GM12878 (cell line): ENCODE measurements around the gene KIF24. TPM values are rescaled to one million over a fixed set of nuclear protein-coding genes. Genes with fewer than 3 reads are reported as not detected.

ENCODE experiments used
- ATAC-seq: fragments of 200-7000 bp; cut with Tn5 transposase; 3 replicates; pipeline ENCODE4 v1.9.1; 2020; ENCODE audit warnings: mild to moderate bottlenecking, moderate library complexity
- BruUV-seq: library from RNA; stranded (reverse); fragments of 400-500 nt; replicated peaks from 2 replicates; lab custom pipeline; 2021; lab: Mats Ljungman, UMichigan
- CTCF ChIA-PET: fragments of 300-600 bp; sonication (Branson Sonifier 250); formaldehyde crosslinking; extraction: SDS; loops from one replicate; lab custom pipeline; 2021; ENCODE audit warnings: inconsistent platforms; lab: Yijun Ruan, JAX
- POLR2A ChIA-PET: fragments of 350-600 bp; formaldehyde crosslinking; extraction: SDS; loops from one replicate; lab custom pipeline; 2021; ENCODE audit warnings: inconsistent platforms; lab: Charles Lee
- RAD21 ChIA-PET: fragments of 300-600 bp; sonication (Branson Sonifier 250); formaldehyde crosslinking; loops from one replicate; lab custom pipeline; 2023; ENCODE audit warnings: antibody characterized with exemption; ENCODE audit not compliant: unreplicated experiment; lab: Charles Lee
- SMC1A ChIA-PET: fragments of 300-600 bp; sonication (Branson Sonifier 250); formaldehyde crosslinking; loops from one replicate; lab custom pipeline; 2023; ENCODE audit not compliant: unreplicated experiment, uncharacterized antibody; lab: Charles Lee
- DNase-seq: peaks from one replicate; pipeline ENCODE4 v3.0.0-alpha.2; 2011; ENCODE audit warnings: low read depth, low spot score
- FAIRE-seq: peaks from 3 replicates; lab custom pipeline; 2011; peaks lifted over from hg19 to GRCh38; lab: Jason Lieb, UNC
- H2AFZ ChIP-seq: 2 replicates; pipeline ENCODE4 v1.6.0; 2011; ENCODE audit warnings: low read depth, low read length, control low read depth; ENCODE audit not compliant: control insufficient read depth
- H3K27ac ChIP-seq: 2 replicates; pipeline ENCODE4 v1.5.1; 2011; ENCODE audit warnings: control low read depth; ENCODE audit not compliant: control insufficient read depth, insufficient read depth
- H3K27me3 ChIP-seq, 2 experiments: replicated peaks in 1 of 2; 2 replicates each; pipeline versions ENCODE4 v1.6.0 to v1.6.1; 2011; ENCODE audit warnings: low read length in 1 of 2; ENCODE audit not compliant: control insufficient read depth in 2 of 2, insufficient read depth in 2 of 2
- H3K36me3 ChIP-seq, 2 experiments: 2 replicates each; pipeline ENCODE4 v1.5.1; 2011; ENCODE audit warnings: low read length in 1 of 2; ENCODE audit not compliant: control insufficient read depth in 2 of 2, insufficient read depth in 2 of 2
- H3K4me1 ChIP-seq: 2 replicates; pipeline ENCODE4 v1.6.1; 2011; ENCODE audit warnings: mild to moderate bottlenecking, low read length, moderate library complexity, mixed read lengths; ENCODE audit not compliant: control insufficient read depth, insufficient read depth
- H3K4me2 ChIP-seq: 2 replicates; pipeline ENCODE4 v1.6.0; 2011; ENCODE audit warnings: control low read depth; ENCODE audit not compliant: control insufficient read depth, insufficient read depth
- H3K4me3 ChIP-seq: fragments of 200-600 bp; sonication (generic); 2 replicates; pipeline ENCODE4 v1.5.1; 2016
- H3K79me2 ChIP-seq: 2 replicates; pipeline ENCODE4 v1.6.0; 2011; ENCODE audit warnings: low read length; ENCODE audit not compliant: control insufficient read depth, insufficient read depth
- H3K9ac ChIP-seq: 2 replicates; pipeline ENCODE4 v1.8.0; 2011; ENCODE audit warnings: low read length, control low read depth, mixed read lengths; ENCODE audit not compliant: control insufficient read depth, insufficient read depth
- H3K9me3 ChIP-seq: replicated peaks from 3 replicates; pipeline ENCODE4 v1.5.1; 2011; ENCODE audit warnings: mild to moderate bottlenecking, low read length; ENCODE audit not compliant: control insufficient read depth, insufficient read depth
- H4K20me1 ChIP-seq: 2 replicates; pipeline ENCODE4 v1.6.0; 2011; ENCODE audit not compliant: control insufficient read depth, insufficient read depth
- CEBPB ChIP-seq, 2 experiments: fragments of 150-350 bp in 1 of 2; IDR thresholded peaks; 2 replicates each; pipeline ENCODE4 v1.6.1; 2012 to 2014; ENCODE audit warnings: low read depth in 2 of 2, low read length in 2 of 2, borderline replicate concordance in 1 of 2, inconsistent platforms in 1 of 2
- KDM1A ChIP-seq: fragments of 200-600 bp; sonication (generic); IDR thresholded peaks from 2 replicates; pipeline ENCODE4 v1.6.1; 2016; ENCODE audit warnings: borderline replicate concordance
- NKRF ChIP-seq: fragments of 450-650 bp; conservative IDR thresholded peaks from 2 replicates; pipeline ENCODE4 v1.6.1; 2017; ENCODE audit warnings: mild to moderate bottlenecking, moderate library complexity
- NR2C1 ChIP-seq: fragments of 450-650 bp; IDR thresholded peaks from 2 replicates; pipeline ENCODE4 v1.6.1; 2017; ENCODE audit warnings: antibody characterized with exemption, mild to moderate bottlenecking, moderate library complexity
- ZNF687 ChIP-seq: fragments of 450-650 bp; IDR thresholded peaks from 2 replicates; pipeline ENCODE4 v1.6.1; 2017; ENCODE audit warnings: mild to moderate bottlenecking, moderate library complexity
- WGBS: methylation state at CpG from one replicate; pipeline ENCODE4 v1.1.6; 2016; ENCODE audit warnings: low lambda C conversion rate; ENCODE audit not compliant: insufficient replicate concordance, insufficient coverage; ENCODE audit errors: missing lambda C conversion rate; 5-methylcytosine and 5-hydroxymethylcytosine counted together
- in situ Hi-C: fragments of 300-500 bp; cut with MboI; formaldehyde crosslinking; loops from 9 replicates; pipeline ENCODE4 v1.14.3; 2018; ENCODE audit warnings: mixed read lengths
- intact Hi-C: fragments of 100-400 bp; cut with micrococcal nuclease; formaldehyde crosslinking; loops from one replicate; pipeline ENCODE4 v1.14.2; 2022; ENCODE audit not compliant: unreplicated experiment
- polyA plus RNA-seq, 11 experiments: library from polyadenylated mRNA; depleted of rRNA in 4 of 11; unstranded in 6 of 11; stranded (reverse) in 5 of 11; fragments of >200 nt; fragmentation: Nextera tagmentation in 4 of 11; fragmentation: Illumina TruSeq in 1 of 11; extraction: Ambion mirVana in 4 of 11; extraction: Trizol in 1 of 11; gene quantifications; 1 replicate in 1 of 11; 2 replicates in 10 of 11; pipeline versions ENCODE4 v1.2.1 to v1.2.3, GENCODE V29; 2011 to 2016; ENCODE audit warnings: inconsistent platforms in 2 of 11, missing spikeins in 2 of 11, low read depth in 1 of 11
- total RNA-seq, 4 experiments: library from RNA; depleted of rRNA in 3 of 4; stranded (reverse); fragments of >200 nt in 3 of 4; fragmentation: Illumina TruSeq in 1 of 4; extraction: Trizol in 1 of 4; gene quantifications; 2 replicates each; pipeline versions ENCODE4 v1.2.1 to v1.2.3, GENCODE V29; 2013 to 2021

The KIF24 gene
- total and polyA plus RNA-seq, 10 of the 15 experiments (the other 5 are each of a cell fraction or from before 2014, with no cell fraction given), result 0.58 to 6.7 (median 5.3) TPM

- intact Hi-C loops (no loop called here), in situ Hi-C loops (no loop called here)
- Histone ChIP-seq H2AFZ (no peak overlapping the region), H3K4me2 (no peak overlapping the region), H3K9ac (no peak overlapping the region), H3K9me3 (peaks cover 2% of the 10 kb centered on the region; the same call in 1 of the 3 replicates), H3K4me1 (no peaks in the 10 kb centered on the region), H3K27me3 (no peaks in the 10 kb centered on the region), H3K79me2 (no peaks in the 10 kb centered on the region), H3K4me3 (no peak overlapping the region), H3K27ac (no peak overlapping the region), H4K20me1 (no peaks in the 10 kb centered on the region), H3K36me3 (no peaks in the 10 kb centered on the region)
- FAIRE-seq (no peak), DNase-seq (no peak)
- ChIA-PET RAD21 (no interaction called here), SMC1A (no interaction called here), POLR2A (no interaction called here)
- no TSS peak for BruUV-seq
- WGBS, result 60% methylated on average over 22 of the region's 23 CpGs
- TF ChIP-seq ZNF687 (no peak), KDM1A (no peak), NR2C1 (no peak), CEBPB (IDR thresholded peaks at IDR 0.05; ENCODE audit: borderline replicate concordance in 1 of 2, low read depth in 2 of 2, low read length in 2 of 2) (no peak), NKRF (no peak)
- TF ChIP-seq, all 136 proteins: peak for 0
- CTCF ChIA-PET, result interaction anchor here (0.6 to 2.5 kb wide), 2 partner anchors 9 to 20 kb away, joined by 3 to 7 read pairs; no protein-coding TSS in a partner anchor
- peak; percentile 50; the same call in 2 of the 3 replicates for ATAC-seq
Observed at GRCh38 chr9:34370335-34370969, 41.4 kb upstream of the KIF24 start.
